ENCODE measurements around the gene FGF4. TPM values are rescaled to one million over a fixed set of nuclear protein-coding genes. Genes with fewer than 3 reads are reported as not detected.

The FGF4 gene
- total and polyA plus RNA-seq, 4 donors: not detected

DNA sequence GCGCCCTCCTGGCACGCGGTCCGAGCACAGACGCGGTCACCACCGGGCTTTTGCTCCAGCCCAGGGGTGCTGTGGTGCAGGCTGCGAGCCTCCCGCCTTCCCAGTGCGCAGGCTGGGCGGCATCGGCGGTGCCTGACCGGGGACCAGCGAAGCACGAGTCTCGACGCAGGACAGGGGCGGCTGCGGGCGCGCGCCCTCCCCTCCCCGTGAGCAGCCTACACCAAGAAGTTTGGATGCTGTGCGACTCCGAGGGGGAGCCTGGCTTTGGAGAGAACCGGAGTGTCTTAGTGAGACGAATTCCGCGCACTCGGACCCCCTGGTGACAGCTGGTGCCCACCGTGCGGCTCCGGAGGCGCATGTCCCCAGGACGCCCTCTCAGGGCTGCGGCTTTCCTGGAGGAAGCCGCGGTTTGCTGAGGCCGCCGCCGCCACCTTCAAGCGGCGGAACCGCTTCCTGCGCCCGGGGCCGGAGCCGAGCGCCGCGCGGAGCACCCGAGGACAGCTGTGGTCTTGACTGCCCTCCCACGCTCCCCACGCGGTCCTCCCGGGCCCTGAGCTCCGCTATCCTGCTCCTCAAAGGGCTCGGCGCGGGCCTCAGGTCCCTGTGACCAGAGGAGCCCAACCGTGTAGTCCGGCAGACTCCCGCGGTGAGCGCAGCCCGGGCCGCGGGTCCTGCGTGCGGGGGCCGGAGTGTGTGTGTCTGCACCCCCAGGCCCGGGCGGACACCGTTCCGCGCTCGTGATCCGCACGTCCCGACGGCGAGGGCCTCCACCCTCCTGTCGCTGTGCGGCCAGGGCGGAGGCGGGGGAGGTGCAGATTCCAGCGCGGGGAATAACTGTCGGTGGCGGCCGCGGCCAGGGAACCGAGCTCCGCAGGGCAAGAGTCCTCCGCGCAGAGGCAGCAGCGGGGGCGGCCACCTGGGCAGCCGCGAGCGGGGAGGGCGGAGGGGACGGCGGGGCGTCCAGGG, 42.4 kb upstream of the FGF4 start:
- peaks cover 6 to 20% (median 13%) of the 10 kb centered on the region in 4 donors for H3K27me3 ChIP-seq (ENCODE audit: control insufficient read depth in 4 of 4, insufficient read depth in 4 of 4, low read length in 3 of 4)
- peak overlapping the region in 1 of 3 donors; percentile 11 for H3K4me3 ChIP-seq (ENCODE audit: low read depth in 1 of 3, low read length in 3 of 3)
- DNase-seq (ENCODE audit: low spot score): no peak

DNA sequence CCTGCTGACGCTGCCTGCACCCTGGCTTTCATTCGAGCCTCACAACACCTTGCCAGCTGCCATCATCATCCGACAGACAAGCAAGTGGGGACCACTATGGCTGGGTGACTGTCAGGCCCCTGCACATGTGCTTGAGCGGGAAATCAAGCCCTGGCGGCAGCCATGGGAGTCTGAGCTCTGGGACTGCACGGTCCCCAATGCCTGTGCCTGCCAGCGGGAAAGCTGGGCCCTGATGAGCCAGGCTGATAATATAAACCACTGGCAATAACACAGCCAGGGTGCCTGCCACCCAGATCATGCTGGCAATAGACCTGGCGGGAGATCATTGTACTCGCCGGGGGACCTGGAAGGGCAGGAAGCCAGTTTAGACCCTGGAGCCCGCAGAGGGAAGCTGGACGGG, 41.5 kb upstream of the FGF4 start:
- no peak for DNase-seq (ENCODE audit: low spot score)
- peaks cover 4 to 12% (median 6%) of the 10 kb centered on the region in 4 donors for H3K4me1 ChIP-seq (ENCODE audit: control insufficient read depth in 4 of 4, insufficient read depth in 4 of 4, low read length in 3 of 4)
- no peak overlapping the region for H3K27ac ChIP-seq (ENCODE audit: low read depth in 1 of 2, low read length in 2 of 2)
- no peak overlapping the region for H3K9ac ChIP-seq (ENCODE audit: low read depth in 1 of 2, low read length in 2 of 2)
- TF ChIP-seq, protein P1, sequence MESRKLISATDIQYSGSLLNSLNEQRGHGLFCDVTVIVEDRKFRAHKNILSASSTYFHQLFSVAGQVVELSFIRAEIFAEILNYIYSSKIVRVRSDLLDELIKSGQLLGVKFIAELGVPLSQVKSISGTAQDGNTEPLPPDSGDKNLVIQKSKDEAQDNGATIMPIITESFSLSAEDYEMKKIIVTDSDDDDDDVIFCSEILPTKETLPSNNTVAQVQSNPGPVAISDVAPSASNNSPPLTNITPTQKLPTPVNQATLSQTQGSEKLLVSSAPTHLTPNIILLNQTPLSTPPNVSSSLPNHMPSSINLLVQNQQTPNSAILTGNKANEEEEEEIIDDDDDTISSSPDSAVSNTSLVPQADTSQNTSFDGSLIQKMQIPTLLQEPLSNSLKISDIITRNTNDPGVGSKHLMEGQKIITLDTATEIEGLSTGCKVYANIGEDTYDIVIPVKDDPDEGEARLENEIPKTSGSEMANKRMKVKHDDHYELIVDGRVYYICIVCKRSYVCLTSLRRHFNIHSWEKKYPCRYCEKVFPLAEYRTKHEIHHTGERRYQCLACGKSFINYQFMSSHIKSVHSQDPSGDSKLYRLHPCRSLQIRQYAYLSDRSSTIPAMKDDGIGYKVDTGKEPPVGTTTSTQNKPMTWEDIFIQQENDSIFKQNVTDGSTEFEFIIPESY (IDR thresholded peaks at IDR 0.05): no peak
- TF ChIP-seq HNF4A (conservative IDR thresholded peaks at IDR 0.05): no peak
- no peaks in the 10 kb centered on the region for H3K9me3 ChIP-seq (ENCODE audit: control insufficient read depth in 4 of 4, low read length in 3 of 4)
- H3K36me3 ChIP-seq (ENCODE audit: control insufficient read depth in 4 of 4, insufficient read depth in 3 of 4, low read depth in 1 of 4, low read length in 3 of 4): no peaks in the 10 kb centered on the region
- peaks cover 6 to 20% (median 13%) of the 10 kb centered on the region in 4 donors for H3K27me3 ChIP-seq (ENCODE audit: control insufficient read depth in 4 of 4, insufficient read depth in 4 of 4, low read length in 3 of 4)
- 29% methylated on average over 12 of the region's 12 CpGs for WGBS
- H3K4me3 ChIP-seq (ENCODE audit: low read depth in 1 of 3, low read length in 3 of 3): no peak overlapping the region

More for the DNA sequence above, 42.4 kb upstream of the FGF4 start:
- Histone ChIP-seq H3K9me3 (ENCODE audit: control insufficient read depth in 4 of 4, low read length in 3 of 4) (no peaks in the 10 kb centered on the region), H3K36me3 (ENCODE audit: control insufficient read depth in 4 of 4, insufficient read depth in 3 of 4, low read depth in 1 of 4, low read length in 3 of 4) (no peaks in the 10 kb centered on the region), H3K27ac (ENCODE audit: low read depth in 1 of 2, low read length in 2 of 2) (no peak overlapping the region), H3K9ac (ENCODE audit: low read depth in 1 of 2, low read length in 2 of 2) (no peak overlapping the region), H3K4me1 (ENCODE audit: control insufficient read depth in 4 of 4, insufficient read depth in 4 of 4, low read length in 3 of 4) (peaks cover 4 to 12% (median 6%) of the 10 kb centered on the region in 4 donors)
- no peak for TF ChIP-seq FOXA2 (IDR thresholded peaks at IDR 0.05)
- no peak for TF ChIP-seq RAD21 (IDR thresholded peaks at IDR 0.05)
- no peak for TF ChIP-seq JUND (IDR thresholded peaks at IDR 0.05)
- 3% methylated on average over 107 of the region's 107 CpGs for WGBS

DNA sequence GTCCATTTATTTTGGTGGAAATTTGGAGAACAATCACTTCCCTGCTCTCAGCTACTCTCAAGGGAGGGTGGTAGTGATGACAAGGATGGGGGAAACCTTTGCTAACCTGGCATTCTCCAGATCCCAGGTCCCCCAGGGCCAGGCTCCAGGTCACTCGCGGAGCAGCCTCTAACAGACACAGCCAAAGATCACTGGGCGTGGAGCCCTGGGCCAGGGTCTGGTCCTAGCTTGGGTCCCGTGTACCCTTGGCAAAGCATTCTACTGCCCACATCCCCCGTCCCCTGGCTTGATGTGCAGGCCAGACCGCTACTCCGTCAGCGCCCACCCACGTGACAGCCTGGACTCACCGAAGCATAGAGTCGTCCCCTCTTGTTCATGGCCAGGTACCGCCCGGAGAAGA, 40.8 kb upstream of the FGF4 start:
- DNase-seq (ENCODE audit: low spot score): no peak
- Histone ChIP-seq H3K36me3 (ENCODE audit: control insufficient read depth in 4 of 4, insufficient read depth in 3 of 4, low read depth in 1 of 4, low read length in 3 of 4) (no peaks in the 10 kb centered on the region), H3K27me3 (ENCODE audit: control insufficient read depth in 4 of 4, insufficient read depth in 4 of 4, low read length in 3 of 4) (peaks cover 6 to 20% (median 13%) of the 10 kb centered on the region in 4 donors), H3K9ac (ENCODE audit: low read depth in 1 of 2, low read length in 2 of 2) (no peak overlapping the region), H3K27ac (ENCODE audit: low read depth in 1 of 2, low read length in 2 of 2) (no peak overlapping the region), H3K4me1 (ENCODE audit: control insufficient read depth in 4 of 4, insufficient read depth in 4 of 4, low read length in 3 of 4) (peaks cover 4 to 12% (median 6%) of the 10 kb centered on the region in 4 donors), H3K4me3 (ENCODE audit: low read depth in 1 of 3, low read length in 3 of 3) (no peak overlapping the region), H3K9me3 (ENCODE audit: control insufficient read depth in 4 of 4, low read length in 3 of 4) (no peaks in the 10 kb centered on the region)
- 80% methylated on average over 13 of the region's 13 CpGs for WGBS
- TF ChIP-seq TAF1 (conservative IDR thresholded peaks at IDR 0.05) (no peak), FOXA1 (IDR thresholded peaks at IDR 0.05) (no peak), RXRA (IDR thresholded peaks at IDR 0.05) (no peak), FOXA2 (IDR thresholded peaks at IDR 0.05) (no peak), SP1 (IDR thresholded peaks at IDR 0.05) (no peak), NR2F2 (IDR thresholded peaks at IDR 0.05) (no peak), HNF4A (conservative IDR thresholded peaks at IDR 0.05) (no peak), EGR1 (IDR thresholded peaks at IDR 0.05; ENCODE audit: low read depth in 2 of 2) (no peak), YY1 (IDR thresholded peaks at IDR 0.05) (no peak), GABPA (IDR thresholded peaks at IDR 0.05 in 1 of 2, conservative IDR thresholded peaks at IDR 0.05 in 1 of 2) (no peak)
- TF ChIP-seq, protein P2, sequence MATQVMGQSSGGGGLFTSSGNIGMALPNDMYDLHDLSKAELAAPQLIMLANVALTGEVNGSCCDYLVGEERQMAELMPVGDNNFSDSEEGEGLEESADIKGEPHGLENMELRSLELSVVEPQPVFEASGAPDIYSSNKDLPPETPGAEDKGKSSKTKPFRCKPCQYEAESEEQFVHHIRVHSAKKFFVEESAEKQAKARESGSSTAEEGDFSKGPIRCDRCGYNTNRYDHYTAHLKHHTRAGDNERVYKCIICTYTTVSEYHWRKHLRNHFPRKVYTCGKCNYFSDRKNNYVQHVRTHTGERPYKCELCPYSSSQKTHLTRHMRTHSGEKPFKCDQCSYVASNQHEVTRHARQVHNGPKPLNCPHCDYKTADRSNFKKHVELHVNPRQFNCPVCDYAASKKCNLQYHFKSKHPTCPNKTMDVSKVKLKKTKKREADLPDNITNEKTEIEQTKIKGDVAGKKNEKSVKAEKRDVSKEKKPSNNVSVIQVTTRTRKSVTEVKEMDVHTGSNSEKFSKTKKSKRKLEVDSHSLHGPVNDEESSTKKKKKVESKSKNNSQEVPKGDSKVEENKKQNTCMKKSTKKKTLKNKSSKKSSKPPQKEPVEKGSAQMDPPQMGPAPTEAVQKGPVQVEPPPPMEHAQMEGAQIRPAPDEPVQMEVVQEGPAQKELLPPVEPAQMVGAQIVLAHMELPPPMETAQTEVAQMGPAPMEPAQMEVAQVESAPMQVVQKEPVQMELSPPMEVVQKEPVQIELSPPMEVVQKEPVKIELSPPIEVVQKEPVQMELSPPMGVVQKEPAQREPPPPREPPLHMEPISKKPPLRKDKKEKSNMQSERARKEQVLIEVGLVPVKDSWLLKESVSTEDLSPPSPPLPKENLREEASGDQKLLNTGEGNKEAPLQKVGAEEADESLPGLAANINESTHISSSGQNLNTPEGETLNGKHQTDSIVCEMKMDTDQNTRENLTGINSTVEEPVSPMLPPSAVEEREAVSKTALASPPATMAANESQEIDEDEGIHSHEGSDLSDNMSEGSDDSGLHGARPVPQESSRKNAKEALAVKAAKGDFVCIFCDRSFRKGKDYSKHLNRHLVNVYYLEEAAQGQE (IDR thresholded peaks at IDR 0.05): no peak
- TF ChIP-seq, protein P3, sequence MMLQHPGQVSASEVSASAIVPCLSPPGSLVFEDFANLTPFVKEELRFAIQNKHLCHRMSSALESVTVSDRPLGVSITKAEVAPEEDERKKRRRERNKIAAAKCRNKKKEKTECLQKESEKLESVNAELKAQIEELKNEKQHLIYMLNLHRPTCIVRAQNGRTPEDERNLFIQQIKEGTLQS (IDR thresholded peaks at IDR 0.05): no peak
- TF ChIP-seq, protein P4, sequence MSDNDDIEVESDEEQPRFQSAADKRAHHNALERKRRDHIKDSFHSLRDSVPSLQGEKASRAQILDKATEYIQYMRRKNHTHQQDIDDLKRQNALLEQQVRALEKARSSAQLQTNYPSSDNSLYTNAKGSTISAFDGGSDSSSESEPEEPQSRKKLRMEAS (IDR thresholded peaks at IDR 0.05): no peak
